Measurements from ENCODE around the gene KRT20. TPM values are rescaled to one million over a fixed set of nuclear protein-coding genes. Genes with fewer than 3 reads are reported as not detected.

The KRT20 gene
- total and polyA plus RNA-seq, 2 experiments from 2014 or later, result not detected

- TF ChIP-seq ZNF462 (CRISPR knock-in tag; IDR thresholded peaks at IDR 0.05), result no peak
- no peak for TF ChIP-seq NANOG (IDR thresholded peaks at IDR 0.05; ENCODE audit: borderline replicate concordance)
These were observed 2.0 kb downstream of the KRT20 start (continued) for GRCh38 chr17:40883031-40883430.

DNA sequence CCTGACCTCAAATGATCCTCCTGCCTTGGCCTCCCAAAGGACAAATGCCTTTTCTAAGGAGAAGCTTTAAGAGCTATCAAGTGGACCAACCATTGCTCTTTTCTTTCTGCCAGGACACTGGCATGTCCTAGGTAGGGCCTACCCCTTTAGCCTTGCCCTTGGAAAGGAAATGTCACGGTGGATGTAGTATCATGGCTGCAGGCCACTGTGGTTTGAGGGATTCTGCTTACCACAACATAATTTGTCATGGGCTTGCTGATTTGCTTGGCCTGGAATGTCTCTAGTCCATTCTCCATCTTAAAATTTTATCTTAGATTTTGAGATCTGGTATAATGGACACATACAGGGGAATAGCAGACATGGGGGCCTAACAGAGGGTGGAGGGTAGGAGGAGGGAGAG, 6.0 kb downstream of the KRT20 start:
- no peaks in the 10 kb centered on the region for H3K36me3 Mint-ChIP-seq (ENCODE audit: low read depth)
- no peaks in the 10 kb centered on the region for H3K27me3 Mint-ChIP-seq (ENCODE audit: insufficient read depth, low read depth, poor library complexity)
- H3K4me3 ChIP-seq, result no peak overlapping the region
- TF ChIP-seq STAT1 (IDR thresholded peaks at IDR 0.05; ENCODE audit: unreplicated experiment) (no peak), EZH2 (IDR thresholded peaks at IDR 0.05; ENCODE audit: low read depth, unreplicated experiment) (no peak), POLR2AphosphoS5 (IDR thresholded peaks at IDR 0.05; ENCODE audit: low read depth) (no peak), JUNB (IDR thresholded peaks at IDR 0.05; ENCODE audit: unreplicated experiment) (no peak), EZH2phosphoT487 (IDR thresholded peaks at IDR 0.05; ENCODE audit: unreplicated experiment) (no peak), ZNF462 (CRISPR knock-in tag; IDR thresholded peaks at IDR 0.05) (no peak), ZNF114 (CRISPR knock-in tag; IDR thresholded peaks at IDR 0.05) (no peak)

More for the DNA sequence above, 6.0 kb downstream of the KRT20 start:
- Histone ChIP-seq H3K4me1 (ENCODE audit: insufficient read depth) (peaks cover 1% of the 10 kb centered on the region), H4K20me1 (replicated peaks; ENCODE audit: insufficient read depth) (no peaks in the 10 kb centered on the region), H3K27ac (ENCODE audit: low read depth) (no peak overlapping the region), H3K27me3 (ENCODE audit: insufficient read depth) (no peaks in the 10 kb centered on the region), H3K4me2 (no peak overlapping the region), H3K79me2 (replicated peaks; ENCODE audit: insufficient read depth) (no peaks in the 10 kb centered on the region), H3F3A (replicated peaks; ENCODE audit: low read depth) (no peaks in the 10 kb centered on the region), H3K36me3 (ENCODE audit: insufficient read depth) (no peaks in the 10 kb centered on the region), H3K9me2 (ENCODE audit: insufficient read depth) (no peaks in the 10 kb centered on the region; the same call in none of the 2 replicates), H2AFZ (no peak overlapping the region)
- Mint-ChIP-seq H3K9me3 (no peaks in the 10 kb centered on the region; the same call in 2 of the 3 replicates), H3K4me3 (no peak overlapping the region), H3K27ac (no peak overlapping the region), H3K4me1 (peaks cover 5% of the 10 kb centered on the region)
- no peak for ATAC-seq
- no peak for DNase-seq (ENCODE audit: low spot score)

Data from GM23338 (cell line).